ENCODE measurements around the gene SYTL4.
A peak's percentile ranks its signal among the peaks of the same experiment; 100 is the strongest.

SYTL4 gene

DNA sequence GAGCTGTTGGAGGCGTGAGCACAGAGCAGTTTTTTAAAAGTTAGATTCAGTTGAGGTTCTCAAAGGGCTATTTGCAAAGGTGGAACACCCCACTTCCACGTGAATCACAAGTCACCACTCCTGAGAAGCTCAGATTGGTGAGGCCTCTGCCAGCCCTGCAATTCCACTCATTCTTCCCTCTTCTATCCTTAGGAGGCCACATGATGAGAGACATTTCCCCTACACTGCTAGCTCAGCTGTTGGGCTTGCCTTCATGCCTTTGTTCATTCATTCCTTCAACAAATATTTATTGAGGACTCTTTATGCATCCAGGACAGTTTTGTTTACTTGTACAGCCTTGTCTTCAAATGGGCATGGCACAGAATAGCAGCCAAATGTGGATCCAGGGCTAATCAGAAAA lies 84.2 kb downstream of the SYTL4 start:
- no peak for DNase-seq (ENCODE audit: low read depth)

DNA sequence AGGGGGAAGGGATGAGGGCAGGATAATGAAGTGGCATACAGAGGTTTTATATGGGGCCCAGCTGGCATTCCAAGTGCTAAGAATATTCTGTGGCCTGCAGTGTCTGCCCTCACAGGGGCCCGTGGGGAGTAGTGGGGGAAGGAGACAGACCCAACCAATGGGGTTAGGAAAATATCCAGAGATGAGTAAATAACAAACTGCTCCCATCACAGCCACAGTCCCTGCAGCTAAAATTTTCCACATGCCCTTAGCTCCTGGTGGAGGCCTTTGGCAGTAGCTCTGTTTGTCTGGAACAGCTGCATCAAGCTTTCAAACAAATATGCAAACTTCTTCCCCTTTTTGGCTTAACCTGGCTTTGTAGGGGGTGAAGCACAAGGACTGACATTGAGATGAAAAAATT lies 84.8 kb downstream of the SYTL4 start:
- DNase-seq (ENCODE audit: low read depth), result no peak

DNA sequence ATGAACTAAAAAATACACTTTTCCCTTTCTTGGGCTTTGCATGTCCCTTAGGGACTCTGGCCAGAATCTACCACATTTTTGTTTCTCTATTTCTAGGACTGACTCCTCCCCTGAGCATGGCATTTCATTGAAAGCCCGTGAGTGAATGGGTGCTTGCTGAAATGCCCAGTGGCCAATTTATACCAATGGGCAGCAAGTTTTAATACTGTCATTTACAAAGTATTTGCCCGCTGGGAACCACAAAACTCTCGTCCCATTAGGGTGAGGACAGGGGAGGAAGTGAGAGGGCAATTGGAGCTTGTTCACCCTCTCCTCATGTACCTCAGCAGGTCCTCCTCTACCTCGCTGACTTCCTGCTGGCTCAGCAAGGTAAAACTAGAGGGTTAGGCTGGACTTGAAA lies 86.8 kb downstream of the SYTL4 start:
- no peak for DNase-seq (ENCODE audit: low read depth)

DNA sequence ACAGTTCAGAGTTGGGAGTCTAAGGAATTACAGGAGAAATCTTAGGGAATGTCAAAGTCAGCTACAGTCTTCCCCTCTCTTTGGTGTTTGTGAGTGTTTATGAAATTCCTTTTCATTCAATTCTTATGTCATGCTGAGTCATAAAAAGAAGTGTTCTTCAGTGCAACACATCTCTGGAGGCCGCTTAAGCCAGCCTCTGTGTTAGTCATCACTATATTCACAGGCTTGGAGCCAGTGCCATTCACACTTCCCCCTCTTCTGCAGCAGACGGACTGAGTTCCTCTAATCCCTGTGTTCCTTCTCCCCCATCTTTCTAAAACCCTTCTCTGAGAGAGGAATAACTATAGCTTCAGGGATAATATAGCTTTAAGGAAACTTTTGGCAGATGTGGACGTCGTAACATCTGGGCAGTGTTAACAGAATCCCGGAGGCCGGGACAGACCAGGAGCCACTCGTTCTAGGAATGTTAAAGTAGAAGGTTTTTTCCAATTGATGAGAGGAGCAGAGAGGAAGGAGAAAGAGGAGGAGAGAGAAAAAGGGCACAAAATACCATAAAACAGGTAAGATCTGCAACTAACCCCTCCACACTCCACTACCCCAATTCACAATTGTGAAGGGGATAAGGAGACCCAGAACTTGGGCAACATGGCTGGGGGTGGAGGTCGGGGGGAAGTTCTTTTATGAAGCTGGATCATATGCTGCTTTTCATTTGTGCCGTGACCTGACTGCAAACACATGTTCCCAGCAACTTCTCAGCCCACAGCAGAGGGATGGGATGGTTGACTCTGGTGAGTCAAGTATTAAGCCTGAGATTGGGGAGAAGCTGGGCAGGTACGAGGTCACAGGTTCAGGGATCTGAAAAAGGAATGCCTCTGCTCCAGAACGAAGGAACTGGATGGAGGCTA lies 87.7 kb downstream of the SYTL4 start, which contains the start of gene SRPX2:
Gene SRPX2, plus strand, starts transcription at position 244 of the 905 bp plus-strand sequence. CDS start 2,124 bp downstream, outside the sequence.
- no peak for DNase-seq (ENCODE audit: low read depth)

DNA sequence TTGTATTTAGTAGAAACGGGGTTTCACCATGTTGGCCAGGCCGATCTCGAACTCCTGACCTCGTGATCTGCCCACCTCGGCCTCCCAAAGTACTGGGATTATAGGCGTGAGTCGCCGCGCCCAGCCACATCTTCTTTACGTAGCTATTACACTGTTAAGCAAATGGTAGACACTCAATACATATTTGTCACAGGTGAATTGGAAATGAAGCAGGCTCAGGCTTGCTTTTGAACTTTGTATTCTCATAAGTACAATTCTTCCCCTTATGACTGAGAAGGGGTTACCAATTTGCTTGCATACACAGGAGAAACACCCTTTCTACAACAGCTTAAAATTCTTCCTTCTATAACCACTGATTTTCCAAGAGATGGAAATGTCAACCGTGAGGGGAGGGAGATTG lies 88.7 kb downstream of the SYTL4 start:
- DNase-seq (ENCODE audit: low read depth), result no peak

DNA sequence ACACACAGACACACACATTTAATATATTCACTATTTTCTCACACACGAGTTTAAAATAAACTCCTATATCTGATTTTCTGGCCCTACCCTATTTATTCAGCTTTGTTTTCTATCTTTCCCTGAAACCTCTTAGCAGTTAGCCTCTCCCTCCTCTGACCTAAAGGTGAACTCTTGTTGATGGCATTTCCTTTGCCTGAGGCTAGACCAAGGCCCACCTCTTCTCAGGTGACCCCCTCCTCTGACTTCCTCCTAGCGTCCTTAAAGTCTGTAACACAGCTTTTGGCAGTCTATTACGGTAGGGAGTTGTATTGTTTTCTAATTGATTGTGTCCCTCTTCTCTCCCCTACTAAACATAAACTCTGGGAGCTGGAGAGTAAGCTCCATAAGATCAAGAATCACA lies 89.6 kb downstream of the SYTL4 start:
- DNase-seq (ENCODE audit: low read depth), result no peak

DNA sequence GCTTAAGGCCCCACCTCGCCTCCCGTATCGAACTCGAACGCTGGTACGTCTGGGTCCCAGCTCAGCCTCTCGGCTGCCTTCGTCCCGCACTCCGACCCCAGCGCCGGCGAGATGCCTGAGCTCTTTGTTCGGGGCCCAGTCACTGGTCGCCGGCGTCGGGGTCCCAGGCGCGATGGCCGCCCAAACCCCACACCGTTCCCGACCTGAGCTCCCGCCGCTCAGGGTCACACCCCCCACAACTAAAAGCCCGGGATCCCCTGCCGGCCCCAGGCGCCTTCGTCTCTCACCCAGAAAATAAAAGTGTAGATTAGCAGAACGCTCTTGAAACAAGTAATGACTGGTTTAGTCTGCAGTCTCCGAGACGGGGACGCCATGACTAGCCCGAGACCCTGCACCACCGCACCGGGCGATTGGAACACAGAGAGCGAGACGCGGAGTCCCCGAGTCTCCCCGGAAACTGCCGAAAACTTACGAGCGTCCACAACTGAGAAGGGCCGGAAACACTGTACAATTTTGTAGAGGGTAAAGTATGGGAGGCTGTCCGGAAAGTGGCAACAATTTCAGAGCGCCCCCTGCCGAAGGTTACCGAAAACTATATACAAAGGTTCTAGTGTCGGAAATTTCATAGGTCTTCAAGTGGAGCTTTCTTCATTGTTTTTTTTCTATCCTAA lies 95.5 kb downstream of the SYTL4 start, which contains the start of gene TSPAN6:
Gene TSPAN6, minus strand, starts transcription at position 486 of the 671 bp plus-strand sequence. Its CDS starts 112 bp downstream, at position 374.
- peak; percentile 39 for DNase-seq (ENCODE audit: low read depth)

DNA sequence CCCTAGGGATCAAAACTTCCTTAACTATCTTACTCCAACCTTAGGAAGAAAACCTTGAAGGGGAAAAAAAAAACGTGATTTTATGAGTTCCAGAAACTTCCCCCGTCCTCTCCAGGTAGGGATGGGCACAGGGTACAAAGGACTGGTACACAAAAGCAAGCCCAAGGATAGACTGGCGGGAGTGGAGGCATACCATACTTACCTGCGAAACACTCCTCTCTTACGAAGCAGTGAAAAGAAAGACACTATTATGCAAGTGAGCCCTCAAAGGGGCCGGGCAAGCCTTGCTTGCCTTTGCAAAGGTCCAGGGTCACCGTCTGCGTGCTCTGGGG lies 96.0 kb downstream of the SYTL4 start:
- no peak for DNase-seq (ENCODE audit: low read depth)

DNA sequence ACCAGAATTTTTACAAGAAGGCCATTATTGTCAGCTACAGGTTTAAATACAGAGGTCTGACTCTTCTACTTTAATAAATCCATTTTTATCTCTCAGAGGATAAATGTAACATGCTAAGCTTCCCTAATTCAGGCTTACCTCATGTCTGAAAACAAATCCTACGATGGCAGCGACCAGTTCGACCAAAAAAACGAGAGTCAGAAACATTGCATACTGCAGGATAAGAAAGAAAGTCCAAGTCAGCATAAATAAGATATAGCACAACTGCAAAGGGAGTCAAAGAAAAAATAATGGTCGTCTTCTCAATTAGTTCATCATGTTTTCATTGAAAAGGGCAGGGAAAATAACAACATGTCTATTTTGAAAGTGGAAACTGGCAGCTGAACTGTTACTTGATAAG lies 96.9 kb downstream of the SYTL4 start:
- no peak for DNase-seq (ENCODE audit: low read depth)

GRCh38 chrX:100625985-100626491 lies 105.9 kb downstream of the SYTL4 start:
- DNase-seq (ENCODE audit: low read depth), result no peak
